Measurements from ENCODE around the gene USP33. TPM values are rescaled to one million over a fixed set of nuclear protein-coding genes. Genes with fewer than 3 reads are reported as not detected.

The USP33 gene
- total RNA-seq, 1 experiment from 2014 or later = 61.6 TPM

GRCh38 chr1:77757066-77757584, 2.5 kb downstream of the USP33 start:
- ATAC-seq = no peak
- no peaks in the 10 kb centered on the region for H3K36me3 Mint-ChIP-seq
- no peak for TF ChIP-seq NFE2L1 (CRISPR knock-in tag; IDR thresholded peaks at IDR 0.05)
- no peak for TF ChIP-seq TEAD1 (CRISPR knock-in tag; IDR thresholded peaks at IDR 0.05)
- no peak for TF ChIP-seq ZMAT4 (CRISPR knock-in tag; IDR thresholded peaks at IDR 0.05)
- TF ChIP-seq PREB (CRISPR knock-in tag; IDR thresholded peaks at IDR 0.05; ENCODE audit: borderline replicate concordance) = no peak
- no peak for TF ChIP-seq HMGXB4 (CRISPR knock-in tag; IDR thresholded peaks at IDR 0.05)
- no peak for TF ChIP-seq ATF1 (CRISPR knock-in tag; IDR thresholded peaks at IDR 0.05)
- TF ChIP-seq ESRRA (CRISPR knock-in tag; IDR thresholded peaks at IDR 0.05; ENCODE audit: borderline replicate concordance) = no peak
- no peak for TF ChIP-seq AFF4 (CRISPR knock-in tag; IDR thresholded peaks at IDR 0.05; ENCODE audit: borderline replicate concordance)
- TF ChIP-seq ATF3 (CRISPR knock-in tag; conservative IDR thresholded peaks at IDR 0.05) = no peak
- TF ChIP-seq MAX (CRISPR knock-in tag; IDR thresholded peaks at IDR 0.05) = no peak
- TF ChIP-seq SOX15 (CRISPR knock-in tag; IDR thresholded peaks at IDR 0.05) = no peak
- no peak for TF ChIP-seq ZNF416 (CRISPR knock-in tag; IDR thresholded peaks at IDR 0.05)
- no peak for TF ChIP-seq ZNF263 (CRISPR knock-in tag; IDR thresholded peaks at IDR 0.05; ENCODE audit: low read depth)
- TF ChIP-seq TCF7 (CRISPR knock-in tag; IDR thresholded peaks at IDR 0.05; ENCODE audit: low read depth) = no peak
- ChIA-PET CTCF (no interaction called here), POLR2A (no interaction called here)
- no peak for DNase-seq (ENCODE audit: low spot score)
- no peaks in the 10 kb centered on the region for H3K9me3 Mint-ChIP-seq
- H3K27ac Mint-ChIP-seq = 0 out of 2 replicates have a peak overlapping the region, but pooled peaks have one; percentile 39
- peak overlapping the region; percentile 33 for H3K4me3 Mint-ChIP-seq
- no peaks in the 10 kb centered on the region for H3K27me3 Mint-ChIP-seq (ENCODE audit: low read depth)
- peaks cover 26% of the 10 kb centered on the region for H3K4me1 Mint-ChIP-seq

GRCh38 chr1:77756052-77756754, 3.4 kb downstream of the USP33 start:
- no peak for DNase-seq (ENCODE audit: low spot score)
- CTCF ChIA-PET = no interaction called here
- Mint-ChIP-seq H3K9me3 (no peaks in the 10 kb centered on the region), H3K36me3 (no peaks in the 10 kb centered on the region), H3K4me1 (peaks cover 26% of the 10 kb centered on the region), H3K27me3 (ENCODE audit: low read depth) (no peaks in the 10 kb centered on the region), H3K27ac (peak overlapping the region; percentile 15; the same call in 1 of the 2 replicates), H3K4me3 (no peak overlapping the region)
- POLR2A ChIA-PET = no interaction called here
- ATAC-seq = no peak
- no peak for TF ChIP-seq RELA (CRISPR knock-in tag; IDR thresholded peaks at IDR 0.05; ENCODE audit: borderline replicate concordance)
- no peak for TF ChIP-seq CBFB (CRISPR knock-in tag; IDR thresholded peaks at IDR 0.05; ENCODE audit: low read depth)
- no peak for TF ChIP-seq NR3C1 (CRISPR knock-in tag; conservative IDR thresholded peaks at IDR 0.05; ENCODE audit: low read depth)
- no peak for TF ChIP-seq HMGA2 (CRISPR knock-in tag; IDR thresholded peaks at IDR 0.05)
- TF ChIP-seq ATF2 (CRISPR knock-in tag; IDR thresholded peaks at IDR 0.05; ENCODE audit: borderline replicate concordance, low read depth) = no peak
- no peak for TF ChIP-seq OVOL2 (CRISPR knock-in tag; IDR thresholded peaks at IDR 0.05; ENCODE audit: borderline replicate concordance)
- no peak for TF ChIP-seq SP1 (CRISPR knock-in tag; conservative IDR thresholded peaks at IDR 0.05)
- TF ChIP-seq ZNF423 (CRISPR knock-in tag; IDR thresholded peaks at IDR 0.05) = no peak
- no peak for TF ChIP-seq ESRRA (CRISPR knock-in tag; IDR thresholded peaks at IDR 0.05; ENCODE audit: borderline replicate concordance)
- no peak for TF ChIP-seq CTCF (IDR thresholded peaks at IDR 0.05)
- no peak for TF ChIP-seq ZNF317 (CRISPR knock-in tag; IDR thresholded peaks at IDR 0.05; ENCODE audit: borderline replicate concordance, low read depth)

Data from WTC11 (cell line).